Esophagus squamous epithelium (tissue), 4 donors: ENCODE data around the gene KPNA3.

Source experiments
- CTCF ChIP-seq, 6 experiments: fragments of 450-650 bp in 4 of 6; fragments of 200-600 bp in 2 of 6; sonication (generic) in 2 of 6; IDR thresholded peaks; one replicate each; pipeline ENCODE4 v1.5.1; 2016 to 2019; ENCODE audit warnings: antibody characterized with exemption in 6 of 6, mild to moderate bottlenecking in 4 of 6, moderate library complexity in 4 of 6
- POLR2A ChIP-seq, 4 donors: fragments of 450-650 bp; IDR thresholded peaks; one replicate each; pipeline ENCODE4 v1.6.1; 2017; ENCODE audit warnings: antibody characterized with exemption in 4 of 4, mild to moderate bottlenecking in 4 of 4, moderate library complexity in 3 of 4

DNA sequence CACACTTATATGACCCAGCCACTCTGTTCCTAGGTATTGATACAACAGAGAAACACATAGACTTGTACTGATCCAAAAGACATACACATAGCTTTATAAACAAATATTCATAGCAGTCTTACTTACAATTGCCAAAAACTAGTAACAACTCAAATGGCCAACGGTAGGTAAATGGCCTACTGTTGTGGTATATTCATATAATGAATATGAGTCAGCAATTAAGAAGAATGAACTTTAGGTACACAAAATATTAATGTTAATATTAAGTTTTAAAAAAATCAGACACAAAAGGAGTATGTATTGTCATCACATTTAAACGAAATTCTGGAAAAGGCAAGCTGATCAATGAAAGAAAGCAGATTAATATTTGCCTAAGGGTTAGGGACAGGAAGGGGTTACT, 19.7 kb downstream of the KPNA3 start:
- TF ChIP-seq CTCF (IDR thresholded peaks at IDR 0.05), result no peak
- no peak for TF ChIP-seq POLR2A (IDR thresholded peaks at IDR 0.05)
